ENCODE data around the gene DNER. TPM values are rescaled to one million over a fixed set of nuclear protein-coding genes. Genes with fewer than 3 reads are reported as not detected.

The DNER gene
- polyA plus RNA-seq, 1 of the 3 experiments (the other 2 are of a cell fraction) = 1.4 TPM

- H2AFZ ChIP-seq (ENCODE audit: low read depth) = no peak overlapping the region
- ChIA-PET CTCF (interaction anchor here (1.0 kb wide), 1 partner anchor 9 kb away, joined by 3 read pairs; no protein-coding TSS in a partner anchor), POLR2A (no interaction called here)
- H3K79me2 ChIP-seq (ENCODE audit: insufficient read depth) = no peaks in the 10 kb centered on the region
- peaks cover 7% of the 10 kb centered on the region for H3F3A ChIP-seq (replicated peaks; ENCODE audit: insufficient read depth)
- H3K27me3 ChIP-seq (ENCODE audit: insufficient read depth) = no peaks in the 10 kb centered on the region
- TF ChIP-seq FOXJ3 (CRISPR knock-in tag; IDR thresholded peaks at IDR 0.05) = no peak
- TF ChIP-seq MAX (IDR thresholded peaks at IDR 0.05; ENCODE audit: low read depth) = no peak
- TF ChIP-seq, protein P1, sequence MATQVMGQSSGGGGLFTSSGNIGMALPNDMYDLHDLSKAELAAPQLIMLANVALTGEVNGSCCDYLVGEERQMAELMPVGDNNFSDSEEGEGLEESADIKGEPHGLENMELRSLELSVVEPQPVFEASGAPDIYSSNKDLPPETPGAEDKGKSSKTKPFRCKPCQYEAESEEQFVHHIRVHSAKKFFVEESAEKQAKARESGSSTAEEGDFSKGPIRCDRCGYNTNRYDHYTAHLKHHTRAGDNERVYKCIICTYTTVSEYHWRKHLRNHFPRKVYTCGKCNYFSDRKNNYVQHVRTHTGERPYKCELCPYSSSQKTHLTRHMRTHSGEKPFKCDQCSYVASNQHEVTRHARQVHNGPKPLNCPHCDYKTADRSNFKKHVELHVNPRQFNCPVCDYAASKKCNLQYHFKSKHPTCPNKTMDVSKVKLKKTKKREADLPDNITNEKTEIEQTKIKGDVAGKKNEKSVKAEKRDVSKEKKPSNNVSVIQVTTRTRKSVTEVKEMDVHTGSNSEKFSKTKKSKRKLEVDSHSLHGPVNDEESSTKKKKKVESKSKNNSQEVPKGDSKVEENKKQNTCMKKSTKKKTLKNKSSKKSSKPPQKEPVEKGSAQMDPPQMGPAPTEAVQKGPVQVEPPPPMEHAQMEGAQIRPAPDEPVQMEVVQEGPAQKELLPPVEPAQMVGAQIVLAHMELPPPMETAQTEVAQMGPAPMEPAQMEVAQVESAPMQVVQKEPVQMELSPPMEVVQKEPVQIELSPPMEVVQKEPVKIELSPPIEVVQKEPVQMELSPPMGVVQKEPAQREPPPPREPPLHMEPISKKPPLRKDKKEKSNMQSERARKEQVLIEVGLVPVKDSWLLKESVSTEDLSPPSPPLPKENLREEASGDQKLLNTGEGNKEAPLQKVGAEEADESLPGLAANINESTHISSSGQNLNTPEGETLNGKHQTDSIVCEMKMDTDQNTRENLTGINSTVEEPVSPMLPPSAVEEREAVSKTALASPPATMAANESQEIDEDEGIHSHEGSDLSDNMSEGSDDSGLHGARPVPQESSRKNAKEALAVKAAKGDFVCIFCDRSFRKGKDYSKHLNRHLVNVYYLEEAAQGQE (IDR thresholded peaks at IDR 0.05; ENCODE audit: low read depth, low read length) = no peak
- TF ChIP-seq POLR2AphosphoS5 (IDR thresholded peaks at IDR 0.05; ENCODE audit: low read depth, low read length) = no peak
- TF ChIP-seq RXRA (IDR thresholded peaks at IDR 0.05; ENCODE audit: borderline replicate concordance, low read depth) = no peak
- no peak for TF ChIP-seq SIN3A (IDR thresholded peaks at IDR 0.05; ENCODE audit: borderline replicate concordance, low read depth, low read length)
- TF ChIP-seq ELF1 (IDR thresholded peaks at IDR 0.05) = no peak
- no peak for TF ChIP-seq GABPA (IDR thresholded peaks at IDR 0.05; ENCODE audit: low read depth)
- TF ChIP-seq, protein P2, sequence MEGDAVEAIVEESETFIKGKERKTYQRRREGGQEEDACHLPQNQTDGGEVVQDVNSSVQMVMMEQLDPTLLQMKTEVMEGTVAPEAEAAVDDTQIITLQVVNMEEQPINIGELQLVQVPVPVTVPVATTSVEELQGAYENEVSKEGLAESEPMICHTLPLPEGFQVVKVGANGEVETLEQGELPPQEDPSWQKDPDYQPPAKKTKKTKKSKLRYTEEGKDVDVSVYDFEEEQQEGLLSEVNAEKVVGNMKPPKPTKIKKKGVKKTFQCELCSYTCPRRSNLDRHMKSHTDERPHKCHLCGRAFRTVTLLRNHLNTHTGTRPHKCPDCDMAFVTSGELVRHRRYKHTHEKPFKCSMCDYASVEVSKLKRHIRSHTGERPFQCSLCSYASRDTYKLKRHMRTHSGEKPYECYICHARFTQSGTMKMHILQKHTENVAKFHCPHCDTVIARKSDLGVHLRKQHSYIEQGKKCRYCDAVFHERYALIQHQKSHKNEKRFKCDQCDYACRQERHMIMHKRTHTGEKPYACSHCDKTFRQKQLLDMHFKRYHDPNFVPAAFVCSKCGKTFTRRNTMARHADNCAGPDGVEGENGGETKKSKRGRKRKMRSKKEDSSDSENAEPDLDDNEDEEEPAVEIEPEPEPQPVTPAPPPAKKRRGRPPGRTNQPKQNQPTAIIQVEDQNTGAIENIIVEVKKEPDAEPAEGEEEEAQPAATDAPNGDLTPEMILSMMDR (IDR thresholded peaks at IDR 0.05) = no peak
- no peak for TF ChIP-seq FOSL2 (IDR thresholded peaks at IDR 0.05; ENCODE audit: borderline replicate concordance, low read depth)
- no peak for TF ChIP-seq YY1 (IDR thresholded peaks at IDR 0.05; ENCODE audit: low read depth)
- no peak for TF ChIP-seq CHD2 (IDR thresholded peaks at IDR 0.05; ENCODE audit: low read length, partially characterized antibody)
- no peak overlapping the region for H3K9ac ChIP-seq
- no peak for DNase-seq
- H3K4me1 ChIP-seq (ENCODE audit: control insufficient read depth in 1 of 2, insufficient read depth in 2 of 2, low read depth in 1 of 2, low read length in 1 of 2) = peaks cover 0 to 5% of the 10 kb centered on the region in 2 experiments; a peak in 2 of 4 replicates
- H3K9me2 ChIP-seq = no peaks in the 10 kb centered on the region
- WGBS (ENCODE audit: low lambda C conversion rate) = 58% methylated on average over 8 of the region's 8 CpGs
- H3K27ac ChIP-seq (ENCODE audit: low read depth in 2 of 2, low read length in 1 of 2) = no peak overlapping the region
- H3K4me2 ChIP-seq = no peak overlapping the region
- no peaks in the 10 kb centered on the region for H3K9me3 ChIP-seq
- H4K20me1 ChIP-seq (ENCODE audit: insufficient read depth) = no peaks in the 10 kb centered on the region
- H3K36me3 ChIP-seq (replicated peaks in 1 of 2; ENCODE audit: control insufficient read depth in 1 of 2, insufficient read depth in 2 of 2, low read length in 1 of 2) = no peaks in the 10 kb centered on the region
- H3K4me3 ChIP-seq (ENCODE audit: low read depth in 2 of 2, low read length in 1 of 2) = no peak overlapping the region
Observed at GRCh38 chr2:229485857-229486256, 228.5 kb downstream of the DNER start.
